GM23248 (cell line): ENCODE measurements around the gene STK17A. TPM values are rescaled to one million over a fixed set of nuclear protein-coding genes. Genes with fewer than 3 reads are reported as not detected.

Source experiments
- DNase-seq: peaks from one replicate; pipeline ENCODE4 v3.0.0-alpha.2; 2015
- H2AFZ ChIP-seq: fragments of 200-600 bp; sonication (generic); 2 replicates; pipeline ENCODE4 v1.6.1; 2016; ENCODE audit warnings: antibody characterized with exemption
- H3F3A ChIP-seq: fragments of 200-600 bp; sonication (generic); 2 replicates; pipeline ENCODE4 v1.6.1; 2016; ENCODE audit warnings: mild to moderate bottlenecking, antibody characterized with exemption, mixed run types; ENCODE audit not compliant: insufficient read depth
- H3K27ac ChIP-seq: fragments of 200-600 bp; sonication (generic); 2 replicates; pipeline ENCODE4 v1.5.1; 2016; ENCODE audit warnings: mild to moderate bottlenecking
- H3K27me3 ChIP-seq: fragments of 200-600 bp; sonication (generic); replicated peaks from 2 replicates; pipeline ENCODE4 v1.6.1; 2016; ENCODE audit warnings: mild to moderate bottlenecking; ENCODE audit not compliant: insufficient read depth
- H3K36me3 ChIP-seq: fragments of 200-600 bp; sonication (generic); 2 replicates; pipeline ENCODE4 v1.6.1; 2016; ENCODE audit warnings: low read depth, mild to moderate bottlenecking
- H3K4me1 ChIP-seq: fragments of 200-600 bp; sonication (generic); 2 replicates; pipeline ENCODE4 v1.6.1; 2016; ENCODE audit warnings: mild to moderate bottlenecking; ENCODE audit not compliant: insufficient read depth
- H3K4me2 ChIP-seq: fragments of 200-600 bp; sonication (generic); one replicate; pipeline ENCODE4 v1.6.1; 2016; ENCODE audit warnings: mild to moderate bottlenecking; ENCODE audit not compliant: unreplicated experiment
- H3K4me3 ChIP-seq: fragments of 200-600 bp; sonication (generic); 2 replicates; pipeline ENCODE4 v1.5.1; 2016; ENCODE audit warnings: mild to moderate bottlenecking
- H3K79me2 ChIP-seq: fragments of 200-600 bp; sonication (generic); 2 replicates; pipeline ENCODE4 v1.6.1; 2016; ENCODE audit warnings: mild to moderate bottlenecking; ENCODE audit not compliant: insufficient read depth
- H3K9ac ChIP-seq: fragments of 200-600 bp; sonication (generic); 2 replicates; pipeline ENCODE4 v1.6.1; 2016; ENCODE audit warnings: mild to moderate bottlenecking
- H3K9me2 ChIP-seq: fragments of 200-600 bp; sonication (generic); 2 replicates; pipeline ENCODE4 v1.6.1; 2016; ENCODE audit warnings: mixed run types, mild to moderate bottlenecking, moderate library complexity; ENCODE audit not compliant: insufficient read depth
- H3K9me3 ChIP-seq: fragments of 200-600 bp; sonication (generic); one replicate; pipeline ENCODE4 v1.6.1; 2017; ENCODE audit warnings: low read depth
- H4K20me1 ChIP-seq: fragments of 200-600 bp; sonication (generic); 2 replicates; pipeline ENCODE4 v1.6.0; 2016; ENCODE audit not compliant: insufficient read depth
- EZH2 ChIP-seq: fragments of 200-600 bp; sonication (generic); IDR thresholded peaks from 2 replicates; pipeline ENCODE4 v1.6.1; 2018; ENCODE audit warnings: antibody characterized with exemption, mild to moderate bottlenecking; ENCODE audit not compliant: insufficient read depth, poor library complexity, severe bottlenecking
- EZH2phosphoT487 ChIP-seq: fragments of 200-600 bp; sonication (generic); IDR thresholded peaks from 2 replicates; pipeline ENCODE4 v1.6.1; 2018; ENCODE audit warnings: antibody characterized with exemption, moderate library complexity, mild to moderate bottlenecking, low read depth; ENCODE audit not compliant: insufficient read depth
- WGBS, 2 experiments: methylation state at CpG; one replicate each; pipeline ENCODE4 v1.1.6; 2015 to 2017; ENCODE audit warnings: low lambda C conversion rate in 2 of 2, low coverage in 1 of 2; ENCODE audit errors: missing lambda C conversion rate in 2 of 2; 5-methylcytosine and 5-hydroxymethylcytosine counted together
- in situ Hi-C: fragments of 300-500 bp; cut with MboI; formaldehyde crosslinking; loops from 2 replicates; pipeline ENCODE4 v1.15.0; 2020
- polyA plus RNA-seq: library from polyadenylated mRNA; unstranded; fragments of >200 nt; fragmentation: Nextera tagmentation; extraction: Ambion mirVana; gene quantifications from 2 replicates; pipeline ENCODE4 v1.2.1, GENCODE V29; 2016
- total RNA-seq: library from RNA; depleted of rRNA; stranded (reverse); fragments of >200 nt; shearing (Covaris generic); gene quantifications from 2 replicates; pipeline ENCODE4 v1.2.3, GENCODE V29; 2014; rRNA removed

Gene STK17A
- total and polyA plus RNA-seq, 2 experiments from 2014 or later = 102 to 132 TPM

- Histone ChIP-seq H3K27me3 (no peaks in the 10 kb centered on the region), H3K9ac (peak overlapping the region; percentile 49), H3K9me3 (no peaks in the 10 kb centered on the region), H3F3A (peaks cover 23% of the 10 kb centered on the region), H2AFZ (no peak overlapping the region), H3K4me3 (0 out of 2 replicates have a peak overlapping the region, but pooled peaks have one; percentile 9), H3K4me1 (peaks cover 18% of the 10 kb centered on the region), H3K27ac (peak overlapping the region; percentile 81), H3K79me2 (peaks cover 92% of the 10 kb centered on the region), H3K9me2 (no peaks in the 10 kb centered on the region), H3K36me3 (no peaks in the 10 kb centered on the region), H4K20me1 (no peaks in the 10 kb centered on the region), H3K4me2 (peak overlapping the region; percentile 68)
- WGBS, 2 experiments = 39 to 49% methylated on average over 4 of the region's 4 CpGs
- in situ Hi-C loops = no loop called here
- TF ChIP-seq EZH2phosphoT487 (0 out of 2 replicates have a peak, but pooled peaks have one; percentile 60), EZH2 (no peak)
- peak; percentile 93 for DNase-seq
Observed at GRCh38 chr7:43674559-43675436, 91.9 kb downstream of the STK17A start.

Other genes with a start within 250 kb of the STK17A start
- 26.1 and 53.4 TPM in 2 replicates for gene COA1, start 146.4 kb downstream of the STK17A start, total RNA-seq
- gene COA1, start 146.4 kb downstream of the STK17A start, polyA plus RNA-seq = 54.3 and 59.5 TPM in 2 replicates
- 12.8 and 14.7 TPM in 2 replicates for gene BLVRA, start 175.6 kb downstream of the STK17A start, total RNA-seq
- 47.0 and 52.6 TPM in 2 replicates for gene BLVRA, start 175.6 kb downstream of the STK17A start, polyA plus RNA-seq